SH-SY5Y (cell line): ENCODE results near the gene DNMT3A.

Source experiments
- GATA2 ChIP-seq: IDR thresholded peaks from 2 replicates; pipeline ENCODE4 v1.6.1; 2011; ENCODE audit warnings: mild to moderate bottlenecking, low read depth, low read length
- GATA3 ChIP-seq: IDR thresholded peaks from 2 replicates; pipeline ENCODE4 v1.6.1; 2011; ENCODE audit warnings: low read depth, mild to moderate bottlenecking, low read length, moderate library complexity

The DNMT3A gene

GRCh38 chr2:25188405-25188804 lies 153.3 kb downstream of the DNMT3A start:
- TF ChIP-seq GATA2 (no peak), GATA3 (no peak)

DNA sequence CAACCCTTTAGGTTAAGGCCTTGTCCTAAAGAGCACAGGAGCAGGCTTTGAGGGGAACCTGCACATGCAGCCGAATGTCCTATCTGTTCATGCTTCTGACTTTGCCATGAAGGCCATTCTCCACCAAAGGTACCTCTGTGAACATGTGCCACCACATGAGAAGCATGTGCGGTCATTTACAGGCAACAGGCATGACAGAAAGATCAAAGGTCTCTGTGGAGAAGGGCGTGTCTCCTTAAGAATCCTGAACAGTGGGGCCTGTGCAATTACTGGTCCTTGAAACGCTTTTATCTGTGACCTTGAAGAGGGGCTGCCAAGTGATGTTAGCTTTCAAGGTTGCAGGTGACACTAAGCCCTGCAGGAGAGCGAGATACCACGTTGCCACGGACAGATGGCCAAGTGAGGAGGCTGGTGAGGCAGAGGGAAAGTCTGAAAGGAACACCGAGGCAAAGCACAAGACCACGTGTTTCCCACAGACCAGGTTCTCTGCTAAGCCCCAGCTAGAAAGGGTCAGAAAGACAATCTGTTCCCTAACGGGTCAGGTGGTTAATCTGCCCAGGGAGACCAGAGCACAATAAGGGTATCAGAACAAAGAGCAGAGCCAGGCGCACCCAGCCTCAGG lies 153.9 kb downstream of the DNMT3A start:
- TF ChIP-seq GATA2 (no peak), GATA3 (no peak)

DNA sequence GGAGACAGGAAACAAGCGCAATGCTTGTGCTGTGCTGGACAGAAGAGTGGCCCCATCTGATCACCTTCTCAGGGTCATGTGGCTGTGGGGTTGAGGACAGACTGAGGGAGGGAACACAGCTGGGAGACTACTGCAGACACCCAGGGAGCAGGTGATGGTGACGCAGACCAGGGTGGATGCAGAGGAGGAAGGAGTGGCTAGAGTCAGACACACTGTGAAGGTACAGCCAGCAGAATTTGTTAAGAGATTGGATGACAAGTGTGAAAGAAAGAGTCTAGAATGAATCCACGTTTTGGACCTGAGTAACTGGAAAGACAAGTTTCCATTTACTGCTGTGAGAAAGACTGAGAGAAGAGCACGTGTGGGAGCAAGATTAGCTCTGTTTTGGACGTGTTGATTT lies 157.5 kb downstream of the DNMT3A start:
- TF ChIP-seq GATA3 = no peak

DNA sequence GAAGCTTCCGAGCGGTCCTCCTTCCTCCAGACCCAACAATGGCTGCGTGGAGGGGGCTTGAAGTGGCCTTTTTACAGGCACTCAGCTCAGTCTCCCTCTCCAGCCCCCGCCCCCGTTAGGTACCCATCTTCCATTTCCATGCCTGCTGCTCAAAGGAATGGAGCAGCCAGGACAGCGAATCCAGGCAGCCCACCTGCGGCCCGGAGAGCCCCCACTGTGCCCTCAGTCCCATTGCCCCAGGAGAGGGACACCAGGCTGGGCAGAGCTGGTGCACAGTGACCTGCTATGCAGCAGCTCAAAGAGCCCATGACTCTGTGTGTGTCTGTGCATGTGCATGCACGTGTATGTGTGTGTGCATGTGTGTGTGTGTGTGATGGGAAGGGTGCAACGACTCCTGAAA lies 162.7 kb downstream of the DNMT3A start:
- TF ChIP-seq GATA3 (no peak), GATA2 (no peak)
